PC-3 (cell line): ENCODE data around the gene SORD. TPM values are rescaled to one million over a fixed set of nuclear protein-coding genes. Genes with fewer than 3 reads are reported as not detected.
A peak's percentile ranks its signal among the peaks of the same experiment; 100 is the strongest.

Experiments
- ATAC-seq: fragments of 200-7000 bp; cut with Tn5 transposase; 2 replicates; pipeline ENCODE4 v1.9.1; 2020; ENCODE audit warnings: mild to moderate bottlenecking, moderate library complexity
- BruUV-seq: library from RNA; stranded (reverse); fragments of 400-500 nt; replicated peaks from 2 replicates; lab custom pipeline; 2021; lab: Mats Ljungman, UMichigan
- CTCF ChIA-PET: fragments of 300-600 bp; sonication (Branson Sonifier 250); formaldehyde crosslinking; loops from one replicate; lab custom pipeline; 2022; ENCODE audit warnings: antibody characterized with exemption; lab: Charles Lee
- POLR2A ChIA-PET: fragments of 300-600 bp; sonication (Branson Sonifier 250); formaldehyde crosslinking; loops from one replicate; lab custom pipeline; 2022; ENCODE audit warnings: antibody characterized with exemption; ENCODE audit not compliant: unreplicated experiment; lab: Charles Lee
- DNase-seq: peaks from one replicate; pipeline ENCODE4 v3.0.0-alpha.2; 2015
- H2AFZ ChIP-seq: fragments of 300-600 bp; sonication (generic); 2 replicates; pipeline ENCODE4 v1.6.0; 2016; ENCODE audit warnings: antibody characterized with exemption, low read length
- H3F3A ChIP-seq: fragments of 300-600 bp; sonication (generic); one replicate; pipeline ENCODE4 v1.6.0; 2017; ENCODE audit warnings: antibody characterized with exemption, low read length, control low read depth, mild to moderate bottlenecking; ENCODE audit not compliant: unreplicated experiment
- H3K27ac ChIP-seq: fragments of 300-600 bp; sonication (generic); 2 replicates; pipeline ENCODE4 v1.5.1; 2016; ENCODE audit warnings: mild to moderate bottlenecking, low read length
- H3K27me3 ChIP-seq: fragments of 300-600 bp; sonication (generic); 2 replicates; pipeline ENCODE4 v1.6.1; 2016; ENCODE audit warnings: low read length, mixed read lengths
- H3K36me3 ChIP-seq: fragments of 300-600 bp; sonication (generic); 2 replicates; pipeline ENCODE4 v1.6.1; 2016; ENCODE audit warnings: low read depth, mixed run types, low read length, mixed read lengths
- H3K4me1 ChIP-seq: fragments of 300-600 bp; sonication (generic); 2 replicates; pipeline ENCODE4 v1.5.1; 2016; ENCODE audit warnings: low read length; ENCODE audit not compliant: insufficient read depth
- H3K4me2 ChIP-seq: fragments of 300-600 bp; sonication (generic); 2 replicates; pipeline ENCODE4 v1.6.0; 2016; ENCODE audit warnings: low read length
- H3K4me3 ChIP-seq: fragments of 300-600 bp; sonication (generic); 2 replicates; pipeline ENCODE4 v1.5.1; 2016; ENCODE audit warnings: mild to moderate bottlenecking, low read length, mixed read lengths
- H3K79me2 ChIP-seq: fragments of 300-600 bp; sonication (generic); 2 replicates; pipeline ENCODE4 v1.6.1; 2017; ENCODE audit warnings: low read length, mixed read lengths
- H3K9ac ChIP-seq: fragments of 300-600 bp; sonication (generic); 2 replicates; pipeline ENCODE4 v1.6.0; 2016; ENCODE audit warnings: mild to moderate bottlenecking, low read length
- H3K9me2 ChIP-seq: fragments of 300-600 bp; sonication (generic); replicated peaks from 2 replicates; pipeline ENCODE4 v1.6.1; 2016; ENCODE audit warnings: mixed run types, low read length, mixed read lengths
- H3K9me3 ChIP-seq: fragments of 300-600 bp; sonication (generic); 2 replicates; pipeline ENCODE4 v1.6.1; 2016; ENCODE audit warnings: low read length, mixed read lengths
- H4K20me1 ChIP-seq: fragments of 300-600 bp; sonication (generic); 2 replicates; pipeline ENCODE4 v1.6.1; 2016; ENCODE audit warnings: low read length, mixed read lengths
- EZH2 ChIP-seq: fragments of 300-600 bp; sonication (generic); IDR thresholded peaks from one replicate; pipeline ENCODE4 v1.6.1; 2017; ENCODE audit warnings: antibody characterized with exemption, mild to moderate bottlenecking, low read length; ENCODE audit not compliant: unreplicated experiment
- EZH2phosphoT487 ChIP-seq: fragments of 300-600 bp; sonication (generic); IDR thresholded peaks from 2 replicates; pipeline ENCODE4 v1.6.1; 2018; ENCODE audit warnings: mild to moderate bottlenecking, antibody characterized with exemption, low read length, borderline replicate concordance
- intact Hi-C: fragments of 100-400 bp; cut with micrococcal nuclease; formaldehyde crosslinking; loops from 2 replicates; pipeline ENCODE4 v1.9.0; 2023
- total RNA-seq: library from RNA; depleted of rRNA; stranded (reverse); fragments of >200 nt; gene quantifications from 2 replicates; pipeline ENCODE4 v1.2.3, GENCODE V29; 2014; rRNA removed
- TF ChIP-seq, protein P1 (sequence below): fragments of 300-600 bp; sonication (generic); conservative IDR thresholded peaks from 2 replicates; pipeline ENCODE4 v1.5.1; 2017; ENCODE audit warnings: antibody characterized with exemption, low read depth, mild to moderate bottlenecking, low read length

SORD gene
- total RNA-seq, 1 experiment from 2014 or later, result 119 TPM

DNA sequence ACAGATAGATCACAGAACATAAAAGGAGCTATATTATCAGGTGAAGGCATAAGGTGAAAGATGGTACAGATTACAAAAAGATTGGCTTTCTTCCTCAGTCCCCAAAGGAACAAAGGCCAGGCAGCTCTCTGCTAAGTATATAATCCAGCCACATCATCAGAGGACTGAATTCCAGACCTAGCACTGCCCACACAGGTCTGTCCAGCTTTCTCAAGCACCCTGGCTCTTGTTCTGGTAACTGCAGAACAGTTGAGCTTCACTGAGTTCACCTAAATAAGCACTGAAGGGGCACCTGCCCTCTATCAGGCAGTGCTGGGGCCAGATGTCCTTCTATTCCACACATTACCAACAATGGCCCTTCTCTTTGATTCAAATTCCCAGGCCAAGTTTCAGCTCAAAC, 100.4 kb downstream of the SORD start:
- no peaks in the 10 kb centered on the region for H3K9me3 ChIP-seq
- no peaks in the 10 kb centered on the region for H4K20me1 ChIP-seq
- no peaks in the 10 kb centered on the region for H3K9me2 ChIP-seq
- intact Hi-C loops, result loop anchor here (10.0 kb wide), 2 partner anchors 81 to 159 kb away; no protein-coding TSS in a partner anchor
- no peak for ATAC-seq
- H2AFZ ChIP-seq, result no peak overlapping the region
- POLR2A ChIA-PET, result no interaction called here
- H3K4me3 ChIP-seq, result no peak overlapping the region
- CTCF ChIA-PET, result no interaction called here
- no TSS peak for BruUV-seq
- DNase-seq, result peak; percentile 16
- no peak overlapping the region for H3K9ac ChIP-seq
- H3K79me2 ChIP-seq, result no peaks in the 10 kb centered on the region
- no peak overlapping the region for H3K4me2 ChIP-seq
- TF ChIP-seq EZH2phosphoT487, result no peak
- no peak for TF ChIP-seq EZH2
- TF ChIP-seq, protein P1, sequence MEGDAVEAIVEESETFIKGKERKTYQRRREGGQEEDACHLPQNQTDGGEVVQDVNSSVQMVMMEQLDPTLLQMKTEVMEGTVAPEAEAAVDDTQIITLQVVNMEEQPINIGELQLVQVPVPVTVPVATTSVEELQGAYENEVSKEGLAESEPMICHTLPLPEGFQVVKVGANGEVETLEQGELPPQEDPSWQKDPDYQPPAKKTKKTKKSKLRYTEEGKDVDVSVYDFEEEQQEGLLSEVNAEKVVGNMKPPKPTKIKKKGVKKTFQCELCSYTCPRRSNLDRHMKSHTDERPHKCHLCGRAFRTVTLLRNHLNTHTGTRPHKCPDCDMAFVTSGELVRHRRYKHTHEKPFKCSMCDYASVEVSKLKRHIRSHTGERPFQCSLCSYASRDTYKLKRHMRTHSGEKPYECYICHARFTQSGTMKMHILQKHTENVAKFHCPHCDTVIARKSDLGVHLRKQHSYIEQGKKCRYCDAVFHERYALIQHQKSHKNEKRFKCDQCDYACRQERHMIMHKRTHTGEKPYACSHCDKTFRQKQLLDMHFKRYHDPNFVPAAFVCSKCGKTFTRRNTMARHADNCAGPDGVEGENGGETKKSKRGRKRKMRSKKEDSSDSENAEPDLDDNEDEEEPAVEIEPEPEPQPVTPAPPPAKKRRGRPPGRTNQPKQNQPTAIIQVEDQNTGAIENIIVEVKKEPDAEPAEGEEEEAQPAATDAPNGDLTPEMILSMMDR, result no peak
- peaks cover 17% of the 10 kb centered on the region for H3K4me1 ChIP-seq
- no peaks in the 10 kb centered on the region for H3F3A ChIP-seq
- H3K27ac ChIP-seq, result no peak overlapping the region
- H3K36me3 ChIP-seq, result no peaks in the 10 kb centered on the region
- no peaks in the 10 kb centered on the region for H3K27me3 ChIP-seq

DNA sequence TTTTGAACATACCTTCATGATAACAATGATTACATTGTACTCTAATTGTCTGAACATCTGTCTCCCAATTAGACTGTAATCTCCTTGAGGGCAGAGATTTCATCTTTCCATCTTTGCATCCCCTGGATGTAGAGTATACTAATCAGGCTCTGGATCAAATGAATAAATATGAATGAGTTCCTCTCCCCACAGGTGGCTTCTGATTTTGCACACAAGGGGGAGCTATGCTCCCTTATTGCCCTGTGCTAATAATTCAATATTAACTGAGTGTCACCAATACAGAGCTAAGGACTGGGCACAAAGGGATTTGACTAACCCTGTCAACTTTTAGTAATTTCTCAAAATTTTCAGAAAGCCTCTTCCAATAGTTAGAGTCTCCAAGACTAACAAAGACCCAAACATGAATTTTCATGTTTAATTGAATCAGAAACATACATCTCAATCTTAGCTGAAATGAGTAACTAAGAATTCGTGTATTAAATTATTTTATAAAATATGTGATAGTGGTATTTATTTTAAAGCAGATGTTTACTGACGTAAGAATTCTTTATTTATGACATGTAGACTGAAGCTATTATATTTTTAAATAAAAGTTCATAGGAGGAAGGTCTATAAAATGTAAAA, 103.7 kb downstream of the SORD start:
- POLR2A ChIA-PET, result no interaction called here

More for the DNA sequence above, 103.7 kb downstream of the SORD start:
- peak; percentile 76 for DNase-seq
- Histone ChIP-seq H3K79me2 (no peaks in the 10 kb centered on the region), H3K9me2 (no peaks in the 10 kb centered on the region), H4K20me1 (no peaks in the 10 kb centered on the region), H3K4me1 (peaks cover 15% of the 10 kb centered on the region), H3K9me3 (no peaks in the 10 kb centered on the region), H3K9ac (no peak overlapping the region), H3F3A (no peaks in the 10 kb centered on the region), H3K27ac (no peak overlapping the region), H3K36me3 (no peaks in the 10 kb centered on the region), H3K27me3 (no peaks in the 10 kb centered on the region), H3K4me3 (no peak overlapping the region), H3K4me2 (no peak overlapping the region), H2AFZ (no peak overlapping the region)
- TF ChIP-seq EZH2phosphoT487, result no peak
- TF ChIP-seq, protein P1, result peak; percentile 96
- no TSS peak for BruUV-seq
- intact Hi-C loops, result loop anchor here (2.0 to 10.0 kb wide), 4 partner anchors 36 to 162 kb away; no protein-coding TSS in a partner anchor
- ATAC-seq, result peak; percentile 60
- CTCF ChIA-PET, result interaction anchor here (0.6 to 1.7 kb wide), 9 partner anchors 9 to 150 kb away, joined by 3 to 27 read pairs (median 7); no protein-coding TSS in a partner anchor

Other genes with a start within 250 kb of the SORD start
- gene TERB2, start 66.5 kb upstream of the SORD start, total RNA-seq, result not detected in 2 replicates
- gene DUOX2, start 91.0 kb downstream of the SORD start, total RNA-seq, result not detected in 2 replicates
- not detected in 2 replicates for gene DUOXA2, start 91.1 kb downstream of the SORD start, total RNA-seq
- gene DUOXA1, start 106.7 kb downstream of the SORD start, total RNA-seq, result 1.3 TPM in 1 of 2 replicates, not detected in the other
- 0.29 TPM in 1 of 2 replicates, not detected in the other for gene DUOX1, start 106.8 kb downstream of the SORD start, total RNA-seq
- gene SHF, start 164.8 kb downstream of the SORD start, total RNA-seq, result 1.2 and 2.2 TPM in 2 replicates
- not detected in 2 replicates for gene SLC28A2, start 229.0 kb downstream of the SORD start, total RNA-seq